CMK (cell line): ENCODE measurements around the gene ZNF599.

Experiments
- DNase-seq: peaks from one replicate; pipeline ENCODE4 v3.0.0-alpha.2; 2010; ENCODE audit warnings: low read depth

Gene ZNF599

GRCh38 chr19:34744896-34745690 is 27.9 kb downstream of the ZNF599 start:
- no peak for DNase-seq

GRCh38 chr19:34734537-34735103 is 38.4 kb downstream of the ZNF599 start:
- no peak for DNase-seq

DNA sequence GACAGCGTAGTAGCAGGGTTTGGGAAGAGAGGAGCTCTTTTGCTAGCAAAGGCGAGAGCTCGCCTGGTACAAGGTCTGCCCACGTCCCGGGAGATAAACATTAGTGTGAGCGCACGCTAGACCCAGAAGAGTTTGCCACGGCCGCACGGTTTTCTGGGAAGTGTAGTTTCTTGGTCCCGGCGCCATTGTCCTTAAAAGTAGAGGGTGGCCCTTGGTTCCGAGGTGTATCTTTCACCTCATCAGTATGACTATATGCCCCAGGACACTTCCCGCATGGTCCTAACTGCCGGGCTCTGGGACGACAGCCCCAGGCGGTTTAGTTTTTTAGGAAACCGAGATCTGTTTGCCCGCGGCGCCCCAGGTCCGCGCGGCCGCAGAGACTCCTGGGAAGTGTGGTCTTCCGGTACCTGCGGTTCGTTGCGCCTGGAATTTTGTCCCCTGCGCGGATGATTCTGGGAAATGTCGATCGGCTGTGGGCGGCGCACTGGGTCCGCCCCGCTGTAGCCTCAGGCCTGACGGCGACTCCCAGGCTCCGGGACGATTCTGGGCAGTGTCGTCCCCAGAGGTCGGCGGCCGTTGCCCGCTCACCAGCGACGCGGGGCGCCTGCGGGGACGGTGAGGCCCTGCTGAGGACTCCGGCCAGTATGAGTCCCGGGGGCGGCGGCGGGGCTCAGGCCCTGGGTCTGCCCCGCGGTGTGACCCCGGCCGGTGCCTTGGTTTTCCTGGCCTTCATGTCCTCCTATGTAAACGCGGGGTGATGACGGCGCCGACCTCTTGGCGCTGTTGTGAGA is 39.1 kb downstream of the ZNF599 start, which contains the start of gene ZNF181:
Gene ZNF181 (plus strand): TSS at position 498 of the 791 bp plus-strand sequence. CDS start 795 bp downstream, outside the sequence.
- peak; percentile 91 for DNase-seq

DNA sequence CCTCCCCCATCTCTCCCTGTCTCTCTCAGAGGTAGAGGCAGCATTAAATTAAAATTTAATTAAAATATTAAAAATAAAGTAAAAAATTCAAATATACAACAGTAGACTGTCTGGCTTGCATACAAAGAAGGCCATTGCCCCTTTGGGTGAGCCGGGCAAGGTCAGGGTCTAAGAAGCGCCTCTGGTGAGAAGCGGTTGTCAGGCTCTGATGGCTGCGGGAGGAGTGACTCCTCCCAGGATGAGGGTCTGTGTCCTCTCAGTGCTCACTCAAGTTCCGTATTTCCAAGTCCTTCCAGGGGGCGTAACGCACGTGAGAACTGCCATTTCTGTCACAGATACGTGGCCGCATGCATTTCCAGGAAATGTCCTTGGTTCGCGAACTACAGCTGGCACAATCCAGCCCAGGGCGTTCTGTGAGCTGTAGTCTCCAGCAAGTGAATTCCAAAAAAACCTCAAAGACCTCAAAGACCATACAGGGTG is 39.7 kb downstream of the ZNF599 start:
- peak; percentile 71 for DNase-seq

GRCh38 chr19:34732612-34733211 is 40.3 kb downstream of the ZNF599 start:
- no peak for DNase-seq

GRCh38 chr19:34731964-34732363 is 41.1 kb downstream of the ZNF599 start:
- DNase-seq = no peak

DNA sequence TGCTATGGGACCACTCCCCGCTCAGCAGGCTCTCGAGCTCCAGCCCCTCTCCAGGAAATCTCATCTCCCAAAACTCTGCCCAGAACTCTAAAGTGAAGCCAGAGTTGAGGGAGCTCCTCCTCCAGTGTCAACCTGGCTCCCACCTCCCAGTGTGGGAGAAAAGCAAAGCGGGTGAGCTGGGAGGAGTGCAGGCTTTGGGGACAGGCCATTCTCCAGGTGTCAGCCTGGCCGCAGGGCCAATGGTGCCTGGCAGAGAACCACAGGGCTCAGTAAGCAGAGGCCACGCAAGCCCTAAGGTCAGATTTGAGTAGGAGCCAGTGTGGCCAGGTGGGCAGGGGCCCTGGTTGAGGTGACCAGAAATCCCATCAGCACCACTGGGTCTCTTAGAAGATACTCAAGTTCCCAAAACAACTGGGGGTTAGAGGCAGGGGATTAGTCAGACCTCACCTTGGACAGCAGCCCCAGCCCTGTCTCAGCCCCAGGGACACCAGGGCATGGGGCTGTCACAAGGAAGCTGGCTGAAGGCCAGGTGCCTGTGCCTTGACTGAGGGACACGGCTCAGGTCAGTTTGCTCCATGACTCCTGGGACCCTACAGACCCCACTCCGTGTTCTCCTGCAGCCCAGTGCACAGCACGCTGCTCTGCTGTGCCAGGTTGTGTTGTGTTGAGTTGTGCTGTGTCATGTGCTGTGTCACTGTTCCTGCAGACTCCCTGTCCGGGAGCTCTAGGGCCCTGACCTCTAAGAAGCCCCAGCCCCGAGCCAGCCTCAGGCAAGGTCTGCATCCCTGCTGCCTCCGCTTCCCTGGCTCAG is 41.8 kb downstream of the ZNF599 start:
- no peak for DNase-seq

DNA sequence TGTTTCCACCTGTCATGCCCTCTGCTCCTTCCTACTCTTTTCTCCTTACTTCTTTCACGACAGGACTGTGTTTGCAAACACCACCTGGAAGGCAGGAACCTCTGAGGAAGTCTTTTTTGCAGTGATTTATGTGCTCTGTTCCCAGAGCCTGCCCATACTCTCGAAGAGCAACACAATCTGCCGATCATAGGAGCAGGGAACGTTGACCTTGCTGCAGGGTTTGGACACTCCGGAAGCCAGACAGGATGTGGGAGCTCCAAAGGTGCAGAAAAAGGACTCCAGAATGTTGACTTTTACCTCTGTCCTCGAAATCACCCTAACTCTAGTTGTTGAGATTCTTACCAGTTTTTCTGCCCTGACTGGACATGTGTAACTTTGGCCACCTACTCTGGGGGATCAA is 47.6 kb downstream of the ZNF599 start:
- DNase-seq = no peak

DNA sequence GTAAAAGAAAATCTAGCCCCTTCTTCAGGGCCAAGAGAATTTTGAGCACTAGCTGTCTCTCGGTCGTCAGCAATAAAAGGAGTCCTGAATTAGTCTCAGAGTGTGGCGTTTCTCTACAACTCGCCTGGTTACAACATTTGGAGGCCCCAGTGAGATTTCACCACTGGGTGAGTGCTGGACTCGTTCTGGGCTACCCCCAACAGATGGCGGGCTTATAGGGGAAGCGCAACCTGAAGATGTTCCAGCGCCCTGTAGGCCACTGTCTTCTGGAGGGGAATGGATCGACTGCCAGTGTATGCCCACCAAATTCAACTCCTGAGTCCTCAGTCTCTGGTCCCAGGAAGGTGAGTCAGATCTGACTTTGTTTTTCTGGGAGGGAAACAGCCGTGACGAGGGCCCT is 50.7 kb downstream of the ZNF599 start:
- no peak for DNase-seq

- no peak for DNase-seq
These were observed 57.7 kb downstream of the ZNF599 start for GRCh38 chr19:34715357-34715756.

DNA sequence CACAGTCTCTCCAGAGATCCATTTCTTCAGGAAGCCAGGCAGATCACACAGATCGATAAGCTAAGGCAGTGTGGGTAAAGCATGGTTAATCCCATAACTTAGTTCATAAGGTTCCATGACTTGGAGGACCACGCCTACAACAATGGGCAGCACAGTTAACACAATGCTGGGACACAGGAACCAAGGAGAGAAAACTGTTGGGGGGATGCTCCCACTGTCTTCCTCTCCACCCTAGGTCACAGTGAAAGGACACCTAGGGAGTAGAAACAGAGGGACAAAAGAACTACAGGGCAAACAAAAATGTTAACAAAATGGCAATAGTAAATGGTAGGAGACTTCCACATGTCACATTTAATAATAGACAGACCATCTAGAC is 59.8 kb downstream of the ZNF599 start:
- DNase-seq = no peak

DNA sequence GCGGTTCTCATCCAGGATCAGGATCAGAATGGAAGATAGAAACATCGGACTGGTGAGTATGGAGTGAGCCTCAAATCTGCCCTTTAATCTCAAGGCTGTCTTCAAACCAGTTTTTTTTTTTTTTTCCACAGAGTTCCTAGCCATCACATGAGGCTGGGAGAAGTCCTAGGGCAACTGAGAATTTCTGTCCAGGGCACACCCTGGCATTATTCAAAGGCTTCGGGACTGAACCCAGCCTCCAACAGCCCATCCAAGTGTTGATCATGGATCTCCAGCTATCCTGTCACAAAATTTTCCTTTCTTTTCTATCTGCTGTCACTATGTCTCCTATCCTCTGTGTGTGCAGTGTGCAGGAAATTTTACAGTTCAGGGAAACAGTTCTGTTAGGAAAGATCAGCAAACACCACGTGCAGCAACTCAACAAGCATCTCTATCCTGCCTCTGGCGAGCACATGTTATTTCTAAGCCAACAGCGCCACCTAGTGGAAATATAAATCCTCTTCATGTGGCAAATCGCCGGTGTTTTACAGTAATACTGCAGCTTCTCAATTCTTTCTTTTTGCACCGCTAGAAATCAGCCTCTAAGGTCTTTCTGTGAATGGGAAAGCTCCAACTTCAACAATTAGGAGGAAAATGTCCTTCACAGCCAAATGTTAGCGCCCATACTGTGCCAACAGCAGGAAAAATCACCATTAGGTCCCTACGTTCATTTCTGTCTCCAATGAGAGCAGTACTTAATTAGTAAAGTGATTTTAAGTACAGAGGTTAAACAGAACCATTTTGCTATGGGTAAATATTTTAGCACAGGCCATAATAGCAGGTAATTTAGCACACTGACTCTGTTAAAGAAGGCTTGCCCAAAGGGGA is 60.4 kb downstream of the ZNF599 start:
- peak; percentile 49 for DNase-seq

GRCh38 chr19:34711890-34712289 is 61.1 kb downstream of the ZNF599 start:
- no peak for DNase-seq
